HG03039 (cell line): ENCODE results near the gene NAP1L1.

Source experiments
- ATAC-seq: cut with Tn5 transposase; IDR thresholded peaks from one replicate; pipeline ENCODE4 v1.9.1; 2021; ENCODE audit warnings: mild to moderate bottlenecking, moderate library complexity; ENCODE audit not compliant: unreplicated experiment

The NAP1L1 gene

GRCh38 chr12:76083904-76084862 lies at the start of gene NAP1L1:
TSS of gene NAP1L1 (minus strand) at chr12:76084685. CDS start at chr12:76074219, 10,466 bp downstream.
- ATAC-seq = peak; percentile 95

- no peak for ATAC-seq
Observed at GRCh38 chr12:76127588-76127987, 43.1 kb upstream of the NAP1L1 start.

- ATAC-seq = no peak
Observed at GRCh38 chr12:76124456-76124855, 40.0 kb upstream of the NAP1L1 start.

GRCh38 chr12:76123259-76124212 lies 39.1 kb upstream of the NAP1L1 start:
- no peak for ATAC-seq

GRCh38 chr12:76119887-76120286 lies 35.4 kb upstream of the NAP1L1 start:
- ATAC-seq = no peak

- ATAC-seq = no peak
Observed at GRCh38 chr12:76117751-76118150, 33.3 kb upstream of the NAP1L1 start.

- no peak for ATAC-seq
Observed at GRCh38 chr12:76117067-76117691, 32.7 kb upstream of the NAP1L1 start.

- no peak for ATAC-seq
Observed at GRCh38 chr12:76113800-76114757, 29.6 kb upstream of the NAP1L1 start.

GRCh38 chr12:76111209-76111749 lies 26.8 kb upstream of the NAP1L1 start:
- no peak for ATAC-seq

- ATAC-seq = no peak
Observed at GRCh38 chr12:76109879-76110278, 25.4 kb upstream of the NAP1L1 start.

GRCh38 chr12:76108356-76108755 lies 23.9 kb upstream of the NAP1L1 start:
- ATAC-seq = no peak

GRCh38 chr12:76106631-76107030 lies 22.1 kb upstream of the NAP1L1 start:
- no peak for ATAC-seq

- ATAC-seq = no peak
Observed at GRCh38 chr12:76103958-76104357, 19.5 kb upstream of the NAP1L1 start.

GRCh38 chr12:76101739-76102385 lies 17.4 kb upstream of the NAP1L1 start:
- ATAC-seq = no peak

- no peak for ATAC-seq
Observed at GRCh38 chr12:76096079-76096646, 11.7 kb upstream of the NAP1L1 start.

GRCh38 chr12:76094754-76095153 lies 10.3 kb upstream of the NAP1L1 start:
- no peak for ATAC-seq

GRCh38 chr12:76091246-76091754 lies 6.8 kb upstream of the NAP1L1 start:
- ATAC-seq = no peak

- ATAC-seq = no peak
Observed at GRCh38 chr12:76085520-76085868, 1.0 kb upstream of the NAP1L1 start.
